Trophoblast cell (in vitro differentiated cells and primary cell): ENCODE measurements around the gene AZGP1. TPM values are rescaled to one million over a fixed set of nuclear protein-coding genes. Genes with fewer than 3 reads are reported as not detected.

Experiments used
- DNase-seq, 2 donors: peaks; one replicate each; pipeline ENCODE4 v3.0.0-alpha.2; 2016
- H2AFZ ChIP-seq: 2 replicates; pipeline ENCODE4 v1.6.1; 2013; ENCODE audit warnings: low read length, moderate library complexity, mild to moderate bottlenecking; ENCODE audit not compliant: insufficient read depth, poor library complexity
- H2AK5ac ChIP-seq: 2 replicates; pipeline ENCODE4 v1.6.1; 2013; ENCODE audit warnings: mild to moderate bottlenecking, low read length
- H2BK120ac ChIP-seq: 2 replicates; pipeline ENCODE4 v1.6.1; 2013; ENCODE audit warnings: low read length, mild to moderate bottlenecking, moderate library complexity; ENCODE audit not compliant: insufficient read depth, poor library complexity
- H2BK12ac ChIP-seq: 2 replicates; pipeline ENCODE4 v1.6.1; 2013; ENCODE audit warnings: mild to moderate bottlenecking, low read length, moderate library complexity
- H2BK5ac ChIP-seq: 2 replicates; pipeline ENCODE4 v1.6.1; 2013; ENCODE audit warnings: low read length, low read depth, moderate library complexity, mild to moderate bottlenecking; ENCODE audit not compliant: poor library complexity
- H3K14ac ChIP-seq: 2 replicates; pipeline ENCODE4 v1.6.1; 2013; ENCODE audit warnings: mild to moderate bottlenecking, low read length
- H3K18ac ChIP-seq: 2 replicates; pipeline ENCODE4 v1.6.1; 2013; ENCODE audit warnings: mild to moderate bottlenecking, low read length
- H3K23ac ChIP-seq: 2 replicates; pipeline ENCODE4 v1.6.1; 2013; ENCODE audit warnings: low read length
- H3K27ac ChIP-seq: 2 replicates; pipeline ENCODE4 v1.5.1; 2013; ENCODE audit warnings: low read depth, mild to moderate bottlenecking, inconsistent platforms, low read length, moderate library complexity
- H3K27me3 ChIP-seq: 2 replicates; pipeline ENCODE4 v1.6.1; 2013; ENCODE audit warnings: inconsistent platforms, mild to moderate bottlenecking, low read length, moderate library complexity; ENCODE audit not compliant: insufficient read depth
- H3K36me3 ChIP-seq, 2 experiments: 1 replicate in 1 of 2; 2 replicates in 1 of 2; pipeline ENCODE4 v1.6.1; 2013; ENCODE audit warnings: low read length in 2 of 2, mild to moderate bottlenecking in 2 of 2, moderate library complexity in 1 of 2; ENCODE audit not compliant: insufficient read depth in 2 of 2, control insufficient read depth in 1 of 2
- H3K4ac ChIP-seq: 2 replicates; pipeline ENCODE4 v1.6.1; 2013; ENCODE audit warnings: low read depth, mild to moderate bottlenecking, low read length, moderate library complexity
- H3K4me1 ChIP-seq, 2 experiments: 1 replicate in 1 of 2; 2 replicates in 1 of 2; pipeline ENCODE4 v1.6.1; 2013; ENCODE audit warnings: low read length in 2 of 2, mild to moderate bottlenecking in 2 of 2, moderate library complexity in 1 of 2; ENCODE audit not compliant: insufficient read depth in 2 of 2, control insufficient read depth in 1 of 2
- H3K4me2 ChIP-seq: 2 replicates; pipeline ENCODE4 v1.6.1; 2013; ENCODE audit warnings: inconsistent platforms, mild to moderate bottlenecking, low read length, moderate library complexity
- H3K4me3 ChIP-seq: 2 replicates; pipeline ENCODE4 v1.5.1; 2013; ENCODE audit warnings: mild to moderate bottlenecking, low read depth, low read length, inconsistent platforms
- H3K79me1 ChIP-seq: one replicate; pipeline ENCODE4 v1.6.1; 2013; ENCODE audit warnings: low read length
- H3K79me2 ChIP-seq: 2 replicates; pipeline ENCODE4 v1.6.1; 2013; ENCODE audit warnings: low read length, mild to moderate bottlenecking; ENCODE audit not compliant: control insufficient read depth, insufficient read depth, poor library complexity
- H3K9ac ChIP-seq: 2 replicates; pipeline ENCODE4 v1.6.1; 2013; ENCODE audit warnings: mild to moderate bottlenecking, low read length
- H3K9me3 ChIP-seq: 2 replicates; pipeline ENCODE4 v1.6.1; 2013; ENCODE audit warnings: low read depth, mild to moderate bottlenecking, control low read depth, inconsistent platforms, low read length; ENCODE audit not compliant: insufficient read depth
- H4K12ac ChIP-seq: 2 replicates; pipeline ENCODE4 v1.6.1; 2013; ENCODE audit warnings: low read depth, mild to moderate bottlenecking, low read length, moderate library complexity
- H4K8ac ChIP-seq: 2 replicates; pipeline ENCODE4 v1.6.1; 2013; ENCODE audit warnings: low read depth, mild to moderate bottlenecking, low read length, moderate library complexity
- H4K91ac ChIP-seq: one replicate; pipeline ENCODE4 v1.6.1; 2013; ENCODE audit warnings: low read depth, mild to moderate bottlenecking, low read length, moderate library complexity
- WGBS: extraction: QIAGEN DNeasy Blood & Tissue Kit; methylation state at CpG from one replicate; pipeline ENCODE4 v1.1.7; 2013; ENCODE audit warnings: missing lambda C conversion rate; ENCODE audit not compliant: insufficient read length, insufficient coverage; ENCODE audit errors: extremely low coverage; 5-methylcytosine and 5-hydroxymethylcytosine counted together
- polyA plus RNA-seq: library from polyadenylated mRNA; stranded (reverse); fragments of 200-250 nt; gene quantifications from 2 replicates; pipeline ENCODE4 v1.2.3, GENCODE V29; 2013

AZGP1 gene
- polyA plus RNA-seq, result not detected in 2 replicates

DNA sequence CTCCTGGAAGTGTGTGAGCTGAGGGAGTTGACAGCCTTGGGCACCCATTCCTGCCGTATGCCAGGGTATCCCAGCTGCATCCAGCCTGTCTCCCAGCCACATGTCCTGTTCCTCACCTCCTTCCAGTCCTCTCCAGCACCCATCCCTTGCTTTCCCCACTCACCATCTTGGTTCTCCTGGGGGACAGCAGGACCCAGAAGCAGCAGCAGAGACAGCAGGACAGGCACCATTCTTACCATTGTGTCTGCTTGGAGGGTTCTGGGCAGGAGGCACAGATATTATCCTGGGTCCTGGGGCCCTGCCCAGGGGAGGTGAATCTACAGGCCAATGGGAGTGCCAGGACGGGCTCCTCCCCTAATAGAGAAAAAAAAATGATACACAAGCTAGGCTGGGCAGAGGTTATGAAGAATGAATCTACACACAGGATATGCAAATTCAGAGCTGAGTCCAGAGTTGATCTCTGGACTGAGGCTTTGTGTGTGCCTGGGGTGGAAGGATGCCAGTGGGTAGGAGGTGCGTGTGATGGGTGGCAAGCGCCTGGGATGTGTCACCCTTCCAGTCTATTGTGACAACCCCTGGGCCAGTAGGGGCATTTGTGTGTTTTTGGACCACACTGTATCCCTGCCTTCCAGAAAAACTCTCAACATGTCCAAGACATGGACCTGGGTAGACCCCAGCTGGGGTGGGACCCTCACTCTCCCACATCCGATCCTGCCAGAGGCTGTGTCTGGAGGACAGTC, at the start of gene AZGP1:
AZGP1 (minus strand) TSS at position 250 of the 740 bp plus-strand sequence; CDS start at position 239, 11 bp downstream.
- no peaks in the 10 kb centered on the region for H3K79me1 ChIP-seq
- H3K79me2 ChIP-seq, result no peaks in the 10 kb centered on the region
- H3K9me3 ChIP-seq, result no peaks in the 10 kb centered on the region
- no peak within 1 kb of the TSS for H3K14ac ChIP-seq
- H4K91ac ChIP-seq, result no peak within 1 kb of the TSS
- H3K9ac ChIP-seq, result no peak within 1 kb of the TSS
- no peak for DNase-seq
- no peak within 1 kb of the TSS for H2BK12ac ChIP-seq
- no peak within 1 kb of the TSS for H3K4me2 ChIP-seq
- no peak within 1 kb of the TSS for H3K4me3 ChIP-seq
- no peak within 1 kb of the TSS for H2BK120ac ChIP-seq
- no CpG with 5 or more reads among the region's 5 CpGs for WGBS
- H2BK5ac ChIP-seq, result no peak within 1 kb of the TSS
- no peaks in the 10 kb centered on the region for H3K27me3 ChIP-seq
- H2AFZ ChIP-seq, result no peak within 1 kb of the TSS
- H3K36me3 ChIP-seq, result no peaks in the 10 kb centered on the region
- H3K23ac ChIP-seq, result no peak within 1 kb of the TSS
- no peak within 1 kb of the TSS for H3K27ac ChIP-seq
- no peak within 1 kb of the TSS for H3K4ac ChIP-seq
- H4K8ac ChIP-seq, result no peak within 1 kb of the TSS
- H2AK5ac ChIP-seq, result no peak within 1 kb of the TSS
- no peaks in the 10 kb centered on the region for H3K4me1 ChIP-seq
- no peak within 1 kb of the TSS for H4K12ac ChIP-seq
- H3K18ac ChIP-seq, result no peak within 1 kb of the TSS

DNA sequence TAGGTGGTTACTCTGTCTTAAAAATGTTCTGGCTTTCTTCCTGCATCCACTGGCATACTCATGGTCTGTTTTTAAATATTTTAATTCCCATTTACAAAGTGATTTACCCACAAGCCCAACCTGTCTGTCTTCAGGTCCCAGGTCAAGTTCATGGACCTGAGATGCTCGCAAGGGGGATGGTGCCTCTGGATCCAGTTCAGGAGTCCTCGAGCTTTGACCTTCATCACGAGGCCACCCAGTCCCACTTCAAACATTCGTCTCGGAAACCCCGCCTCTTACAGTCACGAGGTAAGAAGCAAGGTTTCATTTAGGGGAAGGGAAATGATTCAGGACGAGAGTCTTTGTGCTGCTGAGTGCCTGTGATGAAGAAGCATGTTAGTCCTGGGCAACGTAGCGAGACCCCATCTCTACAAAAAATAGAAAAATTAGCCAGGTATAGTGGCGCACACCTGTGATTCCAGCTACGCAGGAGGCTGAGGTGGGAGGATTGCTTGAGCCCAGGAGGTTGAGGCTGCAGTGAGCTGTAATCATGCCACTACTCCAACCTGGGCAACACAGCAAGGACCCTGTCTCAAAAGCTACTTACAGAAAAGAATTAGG, 48.3 kb upstream of the AZGP1 start:
- no peak overlapping the region for H3K9ac ChIP-seq
- no peak overlapping the region for H2BK120ac ChIP-seq
- H2BK5ac ChIP-seq, result no peak overlapping the region
- H4K8ac ChIP-seq, result no peak overlapping the region
- no peak overlapping the region for H2BK12ac ChIP-seq
- no peak for DNase-seq
- no peak overlapping the region for H4K12ac ChIP-seq
- no peak overlapping the region for H3K4ac ChIP-seq
- H3K18ac ChIP-seq, result no peak overlapping the region
- peaks cover 38 to 42% of the 10 kb centered on the region in 2 experiments for H3K36me3 ChIP-seq
- H3K9me3 ChIP-seq, result no peaks in the 10 kb centered on the region
- no peak overlapping the region for H3K27ac ChIP-seq
- no peak overlapping the region for H2AFZ ChIP-seq
- H3K23ac ChIP-seq, result no peak overlapping the region
- H3K4me1 ChIP-seq, result no peaks in the 10 kb centered on the region
- H3K14ac ChIP-seq, result no peak overlapping the region
- no peaks in the 10 kb centered on the region for H3K27me3 ChIP-seq
- H3K4me2 ChIP-seq, result no peak overlapping the region
- no peaks in the 10 kb centered on the region for H3K79me1 ChIP-seq
- no peaks in the 10 kb centered on the region for H3K79me2 ChIP-seq
- H3K4me3 ChIP-seq, result no peak overlapping the region
- H4K91ac ChIP-seq, result no peak overlapping the region
- H2AK5ac ChIP-seq, result no peak overlapping the region
- no CpG with 5 or more reads among the region's 12 CpGs for WGBS

DNA sequence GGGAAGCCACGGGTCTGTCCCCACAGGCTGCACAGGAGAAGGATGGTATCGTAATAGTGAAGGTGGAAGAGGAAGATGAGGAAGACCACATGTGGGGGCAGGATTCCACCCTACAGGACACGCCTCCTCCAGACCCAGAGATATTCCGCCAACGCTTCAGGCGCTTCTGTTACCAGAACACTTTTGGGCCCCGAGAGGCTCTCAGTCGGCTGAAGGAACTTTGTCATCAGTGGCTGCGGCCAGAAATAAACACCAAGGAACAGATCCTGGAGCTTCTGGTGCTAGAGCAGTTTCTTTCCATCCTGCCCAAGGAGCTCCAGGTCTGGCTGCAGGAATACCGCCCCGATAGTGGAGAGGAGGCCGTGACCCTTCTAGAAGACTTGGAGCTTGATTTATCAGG, 47.7 kb upstream of the AZGP1 start:
- peaks cover 38 to 44% of the 10 kb centered on the region in 2 experiments for H3K36me3 ChIP-seq
- no peak overlapping the region for H2BK120ac ChIP-seq
- H3K9me3 ChIP-seq, result no peaks in the 10 kb centered on the region
- no peak overlapping the region for H3K23ac ChIP-seq
- no peak overlapping the region for H2BK12ac ChIP-seq
- no peak overlapping the region for H2BK5ac ChIP-seq
- H3K4ac ChIP-seq, result no peak overlapping the region
- H4K8ac ChIP-seq, result no peak overlapping the region
- peak overlapping the region; percentile 68 for H3K9ac ChIP-seq
- H3K27me3 ChIP-seq, result no peaks in the 10 kb centered on the region
- DNase-seq, result no peak
- no CpG with 5 or more reads among the region's 12 CpGs for WGBS
- H3K18ac ChIP-seq, result no peak overlapping the region
- no peaks in the 10 kb centered on the region for H3K4me1 ChIP-seq
- H3K79me1 ChIP-seq, result no peaks in the 10 kb centered on the region
- H2AK5ac ChIP-seq, result no peak overlapping the region
- no peak overlapping the region for H3K4me2 ChIP-seq
- H3K27ac ChIP-seq, result no peak overlapping the region
- no peaks in the 10 kb centered on the region for H3K79me2 ChIP-seq
- H4K91ac ChIP-seq, result no peak overlapping the region
- H3K14ac ChIP-seq, result no peak overlapping the region
- H3K4me3 ChIP-seq, result no peak overlapping the region
- H2AFZ ChIP-seq, result no peak overlapping the region
- H4K12ac ChIP-seq, result no peak overlapping the region

DNA sequence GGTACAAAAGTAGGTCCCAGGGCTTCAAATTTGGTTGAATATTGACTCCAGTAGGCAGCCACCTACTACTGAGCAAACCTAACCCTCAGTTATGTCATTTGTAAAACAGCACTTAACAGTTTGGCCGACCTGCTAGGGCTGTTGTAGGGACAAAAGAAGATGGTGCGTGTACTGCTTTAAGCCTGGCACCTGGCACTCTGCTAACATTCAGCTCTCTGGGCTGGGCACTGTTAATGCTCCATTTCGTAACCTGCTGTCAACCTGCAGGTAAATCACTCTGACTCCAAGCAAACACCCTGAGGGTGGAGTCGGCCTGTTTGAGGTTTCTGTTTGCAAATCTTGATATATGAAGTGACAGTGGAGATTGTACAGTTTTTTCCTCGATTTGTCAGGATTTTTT, 46.8 kb upstream of the AZGP1 start:
- no peak overlapping the region for H3K14ac ChIP-seq
- no peaks in the 10 kb centered on the region for H3K4me1 ChIP-seq
- no peak overlapping the region for H3K4ac ChIP-seq
- H2BK5ac ChIP-seq, result no peak overlapping the region
- no peaks in the 10 kb centered on the region for H3K9me3 ChIP-seq
- DNase-seq, result peak; percentile 70 to 78
- no peak overlapping the region for H2BK120ac ChIP-seq
- H3K27me3 ChIP-seq, result no peaks in the 10 kb centered on the region
- no peaks in the 10 kb centered on the region for H3K79me2 ChIP-seq
- no peak overlapping the region for H3K4me3 ChIP-seq
- H3K36me3 ChIP-seq, result peaks cover 33 to 40% of the 10 kb centered on the region in 2 experiments
- no peak overlapping the region for H3K23ac ChIP-seq
- H4K91ac ChIP-seq, result no peak overlapping the region
- H3K18ac ChIP-seq, result no peak overlapping the region
- no peak overlapping the region for H2BK12ac ChIP-seq
- H3K9ac ChIP-seq, result no peak overlapping the region
- no peak overlapping the region for H2AK5ac ChIP-seq
- H3K4me2 ChIP-seq, result no peak overlapping the region
- no peaks in the 10 kb centered on the region for H3K79me1 ChIP-seq
- no CpG with 5 or more reads among the region's 5 CpGs for WGBS
- H4K8ac ChIP-seq, result no peak overlapping the region
- no peak overlapping the region for H3K27ac ChIP-seq
- no peak overlapping the region for H4K12ac ChIP-seq
- H2AFZ ChIP-seq, result no peak overlapping the region
